Neural cell (in vitro differentiated cells): ENCODE results near the gene PF4V1. TPM values are rescaled to one million over a fixed set of nuclear protein-coding genes. Genes with fewer than 3 reads are reported as not detected.

ENCODE experiments used
- H2AFZ ChIP-seq: fragments of 200-600, 300-800 bp; sonication (generic), shearing (Covaris generic); 2 replicates; pipeline ENCODE4 v1.6.0; 2014; ENCODE audit warnings: low read depth, mild to moderate bottlenecking, antibody characterized with exemption, low read length, moderate library complexity
- H3F3A ChIP-seq: fragments of 200-600 bp; shearing (Covaris generic); 2 replicates; pipeline ENCODE4 v1.6.1; 2016; ENCODE audit warnings: mild to moderate bottlenecking, moderate library complexity, mixed read lengths, antibody characterized with exemption, low read length; ENCODE audit not compliant: insufficient read depth, poor library complexity, severe bottlenecking
- H3K27ac ChIP-seq: fragments of 200-600, 300-800 bp; sonication (generic), shearing (Covaris generic); 2 replicates; pipeline ENCODE4 v1.5.1; 2014; ENCODE audit warnings: mild to moderate bottlenecking, low read length, moderate library complexity
- H3K27me3 ChIP-seq: fragments of 300-800, 200-600 bp; sonication (generic), shearing (Covaris generic); 2 replicates; pipeline ENCODE4 v1.6.0; 2014; ENCODE audit warnings: mild to moderate bottlenecking, low read depth, low read length, moderate library complexity; ENCODE audit not compliant: insufficient read depth
- H3K36me3 ChIP-seq: fragments of 300-800, 200-600 bp; sonication (generic), shearing (Covaris generic); 2 replicates; pipeline ENCODE4 v1.5.1; 2014; ENCODE audit warnings: mild to moderate bottlenecking, antibody characterized with exemption, low read length, moderate library complexity; ENCODE audit not compliant: insufficient read depth
- H3K4me2 ChIP-seq: fragments of 300-800, 200-600 bp; sonication (generic), shearing (Covaris generic); 2 replicates; pipeline ENCODE4 v1.6.0; 2014; ENCODE audit warnings: mild to moderate bottlenecking, low read length
- H3K4me3 ChIP-seq: fragments of 300-800, 200-600 bp; sonication (generic), shearing (Covaris generic); 2 replicates; pipeline ENCODE4 v1.5.1; 2014; ENCODE audit warnings: mild to moderate bottlenecking, low read length, moderate library complexity
- H3K79me2 ChIP-seq: fragments of 200-600 bp; shearing (Covaris generic); replicated peaks from 2 replicates; pipeline ENCODE4 v1.6.0; 2014; ENCODE audit warnings: mild to moderate bottlenecking, low read length, moderate library complexity; ENCODE audit not compliant: insufficient read depth
- H3K9ac ChIP-seq: fragments of 300-800, 200-600 bp; sonication (generic), shearing (Covaris generic); 2 replicates; pipeline ENCODE4 v1.6.1; 2016; ENCODE audit warnings: mild to moderate bottlenecking, low read length, mixed read lengths
- H3K9me2 ChIP-seq: fragments of 200-600 bp; shearing (Covaris generic); 2 replicates; pipeline ENCODE4 v1.6.1; 2016; ENCODE audit warnings: mild to moderate bottlenecking, low read length, mixed read lengths; ENCODE audit not compliant: insufficient read depth
- H3K9me3 ChIP-seq: fragments of 200-600, 300-800 bp; sonication (generic), shearing (Covaris generic); 2 replicates; pipeline ENCODE4 v1.6.1; 2016; ENCODE audit warnings: mild to moderate bottlenecking, mixed run types, low read length, moderate library complexity, mixed read lengths
- H4K20me1 ChIP-seq: fragments of 200-600 bp; shearing (Covaris generic); 2 replicates; pipeline ENCODE4 v1.6.1; 2016; ENCODE audit warnings: mild to moderate bottlenecking, mixed run types; ENCODE audit not compliant: insufficient read depth
- EP300 ChIP-seq: fragments of 450-650 bp; conservative IDR thresholded peaks from 2 replicates; pipeline ENCODE4 v1.6.1; 2014; ENCODE audit warnings: antibody characterized with exemption, mild to moderate bottlenecking, moderate library complexity; ENCODE audit not compliant: poor library complexity, severe bottlenecking
- EZH2 ChIP-seq: fragments of 200-600, 300-800 bp; shearing (Covaris generic), sonication (generic); IDR thresholded peaks from 2 replicates; pipeline ENCODE4 v1.6.1; 2014; ENCODE audit warnings: antibody characterized with exemption, low read length, borderline replicate concordance, mild to moderate bottlenecking; ENCODE audit not compliant: insufficient read depth, poor library complexity, severe bottlenecking
- MXI1 ChIP-seq: fragments of 450-650 bp; conservative IDR thresholded peaks from 2 replicates; pipeline ENCODE4 v1.6.1; 2014; ENCODE audit warnings: antibody characterized with exemption, mild to moderate bottlenecking; ENCODE audit not compliant: poor library complexity, severe bottlenecking
- POLR2AphosphoS5 ChIP-seq: IDR thresholded peaks from 2 replicates; pipeline ENCODE4 v1.6.1; 2012
- RAD21 ChIP-seq: fragments of 450-650 bp; conservative IDR thresholded peaks from 2 replicates; pipeline ENCODE4 v1.6.1; 2014; ENCODE audit warnings: antibody characterized with exemption, mild to moderate bottlenecking, moderate library complexity
- SMC3 ChIP-seq: fragments of 450-650 bp; conservative IDR thresholded peaks from 2 replicates; pipeline ENCODE4 v1.6.1; 2014; ENCODE audit warnings: antibody characterized with exemption, mild to moderate bottlenecking, moderate library complexity; ENCODE audit not compliant: poor library complexity
- TAF1 ChIP-seq: IDR thresholded peaks from 2 replicates; pipeline ENCODE4 v1.6.1; 2012; ENCODE audit warnings: low read depth
- polyA plus RNA-seq: library from polyadenylated mRNA; depleted of rRNA; stranded (reverse); fragments of >200 nt; gene quantifications from 2 replicates; pipeline ENCODE4 v1.2.3, GENCODE V29; 2014
- TF ChIP-seq, protein P1 (sequence below): IDR thresholded peaks from 2 replicates; pipeline ENCODE4 v1.6.1; 2012; ENCODE audit warnings: borderline replicate concordance
- TF ChIP-seq, protein P2 (sequence below): fragments of 450-650 bp; IDR thresholded peaks from 2 replicates; pipeline ENCODE4 v1.5.1; 2014; ENCODE audit warnings: antibody characterized with exemption, mild to moderate bottlenecking, moderate library complexity; ENCODE audit not compliant: poor library complexity, severe bottlenecking

PF4V1 gene
- polyA plus RNA-seq, 1 donor from 2014 or later = not detected

DNA sequence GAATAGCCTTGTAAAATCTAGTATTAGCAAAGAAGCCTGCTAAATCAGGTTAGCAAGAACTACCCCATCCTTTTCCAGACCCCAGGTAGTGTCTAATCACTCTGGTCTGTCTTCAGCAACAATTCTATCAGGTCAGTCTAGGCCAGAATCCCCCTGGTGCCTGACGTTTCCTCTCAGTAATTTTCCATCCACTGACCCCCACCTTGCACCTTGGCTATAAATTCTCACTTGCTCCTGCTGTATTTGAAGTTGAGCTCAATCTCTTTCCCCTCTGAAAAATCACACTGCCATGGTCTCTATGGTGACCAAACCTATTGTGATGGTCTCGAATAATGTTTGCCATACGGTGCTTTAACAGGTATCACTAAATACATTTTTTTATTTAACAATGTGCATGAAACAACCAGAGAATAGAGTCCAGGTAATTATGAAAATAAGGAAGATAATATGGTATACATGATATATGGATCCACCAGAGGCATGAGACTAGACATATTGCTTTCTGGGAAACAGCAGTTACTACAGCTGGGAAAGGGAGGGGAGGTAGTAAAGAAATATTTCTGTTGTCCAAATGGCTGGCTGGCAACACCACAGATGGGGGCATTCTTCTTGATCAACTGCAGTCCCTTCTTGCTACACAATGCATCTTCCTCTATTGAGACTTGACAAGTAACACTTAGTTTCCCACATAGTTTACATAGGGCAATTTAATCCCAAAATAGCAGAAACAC, 49.9 kb downstream of the PF4V1 start:
- TF ChIP-seq MXI1 = no peak
- TF ChIP-seq RAD21 = no peak
- no peak for TF ChIP-seq EZH2
- TF ChIP-seq, protein P1, sequence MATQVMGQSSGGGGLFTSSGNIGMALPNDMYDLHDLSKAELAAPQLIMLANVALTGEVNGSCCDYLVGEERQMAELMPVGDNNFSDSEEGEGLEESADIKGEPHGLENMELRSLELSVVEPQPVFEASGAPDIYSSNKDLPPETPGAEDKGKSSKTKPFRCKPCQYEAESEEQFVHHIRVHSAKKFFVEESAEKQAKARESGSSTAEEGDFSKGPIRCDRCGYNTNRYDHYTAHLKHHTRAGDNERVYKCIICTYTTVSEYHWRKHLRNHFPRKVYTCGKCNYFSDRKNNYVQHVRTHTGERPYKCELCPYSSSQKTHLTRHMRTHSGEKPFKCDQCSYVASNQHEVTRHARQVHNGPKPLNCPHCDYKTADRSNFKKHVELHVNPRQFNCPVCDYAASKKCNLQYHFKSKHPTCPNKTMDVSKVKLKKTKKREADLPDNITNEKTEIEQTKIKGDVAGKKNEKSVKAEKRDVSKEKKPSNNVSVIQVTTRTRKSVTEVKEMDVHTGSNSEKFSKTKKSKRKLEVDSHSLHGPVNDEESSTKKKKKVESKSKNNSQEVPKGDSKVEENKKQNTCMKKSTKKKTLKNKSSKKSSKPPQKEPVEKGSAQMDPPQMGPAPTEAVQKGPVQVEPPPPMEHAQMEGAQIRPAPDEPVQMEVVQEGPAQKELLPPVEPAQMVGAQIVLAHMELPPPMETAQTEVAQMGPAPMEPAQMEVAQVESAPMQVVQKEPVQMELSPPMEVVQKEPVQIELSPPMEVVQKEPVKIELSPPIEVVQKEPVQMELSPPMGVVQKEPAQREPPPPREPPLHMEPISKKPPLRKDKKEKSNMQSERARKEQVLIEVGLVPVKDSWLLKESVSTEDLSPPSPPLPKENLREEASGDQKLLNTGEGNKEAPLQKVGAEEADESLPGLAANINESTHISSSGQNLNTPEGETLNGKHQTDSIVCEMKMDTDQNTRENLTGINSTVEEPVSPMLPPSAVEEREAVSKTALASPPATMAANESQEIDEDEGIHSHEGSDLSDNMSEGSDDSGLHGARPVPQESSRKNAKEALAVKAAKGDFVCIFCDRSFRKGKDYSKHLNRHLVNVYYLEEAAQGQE = no peak
- TF ChIP-seq EP300 = no peak
- TF ChIP-seq TAF1 = no peak
- TF ChIP-seq POLR2AphosphoS5 = no peak
- TF ChIP-seq, protein P2, sequence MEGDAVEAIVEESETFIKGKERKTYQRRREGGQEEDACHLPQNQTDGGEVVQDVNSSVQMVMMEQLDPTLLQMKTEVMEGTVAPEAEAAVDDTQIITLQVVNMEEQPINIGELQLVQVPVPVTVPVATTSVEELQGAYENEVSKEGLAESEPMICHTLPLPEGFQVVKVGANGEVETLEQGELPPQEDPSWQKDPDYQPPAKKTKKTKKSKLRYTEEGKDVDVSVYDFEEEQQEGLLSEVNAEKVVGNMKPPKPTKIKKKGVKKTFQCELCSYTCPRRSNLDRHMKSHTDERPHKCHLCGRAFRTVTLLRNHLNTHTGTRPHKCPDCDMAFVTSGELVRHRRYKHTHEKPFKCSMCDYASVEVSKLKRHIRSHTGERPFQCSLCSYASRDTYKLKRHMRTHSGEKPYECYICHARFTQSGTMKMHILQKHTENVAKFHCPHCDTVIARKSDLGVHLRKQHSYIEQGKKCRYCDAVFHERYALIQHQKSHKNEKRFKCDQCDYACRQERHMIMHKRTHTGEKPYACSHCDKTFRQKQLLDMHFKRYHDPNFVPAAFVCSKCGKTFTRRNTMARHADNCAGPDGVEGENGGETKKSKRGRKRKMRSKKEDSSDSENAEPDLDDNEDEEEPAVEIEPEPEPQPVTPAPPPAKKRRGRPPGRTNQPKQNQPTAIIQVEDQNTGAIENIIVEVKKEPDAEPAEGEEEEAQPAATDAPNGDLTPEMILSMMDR = no peak
- no peak for TF ChIP-seq SMC3
- Histone ChIP-seq H3K4me2 (no peak overlapping the region), H3F3A (no peaks in the 10 kb centered on the region), H4K20me1 (no peaks in the 10 kb centered on the region), H3K36me3 (no peaks in the 10 kb centered on the region), H3K9me3 (no peaks in the 10 kb centered on the region), H3K9ac (no peak overlapping the region), H2AFZ (no peak overlapping the region), H3K27ac (no peak overlapping the region), H3K4me3 (no peak overlapping the region), H3K27me3 (no peaks in the 10 kb centered on the region), H3K79me2 (no peaks in the 10 kb centered on the region), H3K9me2 (no peaks in the 10 kb centered on the region)

Other genes with a start within 250 kb of the PF4V1 start
- not detected in 2 replicates for gene RASSF6, start 232.9 kb upstream of the PF4V1 start, polyA plus RNA-seq
- not detected in 2 replicates for gene CXCL8, start 112.7 kb upstream of the PF4V1 start, polyA plus RNA-seq
- gene CXCL6, start 16.6 kb upstream of the PF4V1 start, polyA plus RNA-seq = not detected in 2 replicates
- not detected in 2 replicates for gene CXCL1, start 16.1 kb downstream of the PF4V1 start, polyA plus RNA-seq
- not detected in 2 replicates for gene PF4, start 128.7 kb downstream of the PF4V1 start, polyA plus RNA-seq
- gene PPBP, start 134.9 kb downstream of the PF4V1 start, polyA plus RNA-seq = not detected in 2 replicates
- not detected in 2 replicates for gene CXCL5, start 145.4 kb downstream of the PF4V1 start, polyA plus RNA-seq
- gene CXCL3, start 185.4 kb downstream of the PF4V1 start, polyA plus RNA-seq = 1.1 TPM in 1 of 2 replicates, not detected in the other
- gene CXCL2, start 245.9 kb downstream of the PF4V1 start, polyA plus RNA-seq = not detected in 2 replicates